ENCODE measurements around the gene ACSS3.
A peak's percentile ranks its signal among the peaks of the same experiment; 100 is the strongest.

Gene ACSS3

GRCh38 chr12:81167694-81168093 is 89.8 kb downstream of the ACSS3 start:
- Histone ChIP-seq H3K27ac (ENCODE audit: insufficient read depth in 1 of 2, low read depth in 1 of 2, low read length in 2 of 2, poor library complexity in 1 of 2, severe bottlenecking in 2 of 2) (no peak overlapping the region), H3K27me3 (replicated peaks in 2 of 5; ENCODE audit: control insufficient read depth in 4 of 5, insufficient read depth in 5 of 5, low read length in 4 of 5) (no peaks in the 10 kb centered on the region), H3K9me3 (ENCODE audit: control extremely low read depth in 1 of 5, control insufficient read depth in 4 of 5, insufficient read depth in 2 of 5, low read depth in 1 of 5, low read length in 4 of 5) (no peaks in the 10 kb centered on the region), H3K4me3 (ENCODE audit: control insufficient read depth in 1 of 7, extremely low read depth in 1 of 7, insufficient read depth in 4 of 7, low read depth in 2 of 7, low read length in 6 of 7) (no peak overlapping the region), H3K36me3 (ENCODE audit: control insufficient read depth in 4 of 4, insufficient read depth in 4 of 4, low read length in 3 of 4) (no peaks in the 10 kb centered on the region), H3K4me1 (ENCODE audit: control extremely low read depth in 1 of 4, control insufficient read depth in 4 of 4, insufficient read depth in 4 of 4, low read length in 3 of 4) (no peaks in the 10 kb centered on the region)
- DNase-seq = no peak
- POLR2A ChIA-PET = no interaction called here
- CTCF ChIA-PET = no interaction called here
- no CpG with 5 or more reads among the region's 1 CpG for WGBS (ENCODE audit: insufficient coverage)

GRCh38 chr12:81168445-81168844 is 90.6 kb downstream of the ACSS3 start:
- no peak overlapping the region for H3K27ac ChIP-seq (ENCODE audit: insufficient read depth in 1 of 2, low read depth in 1 of 2, low read length in 2 of 2, poor library complexity in 1 of 2, severe bottlenecking in 2 of 2)
- no peaks in the 10 kb centered on the region for H3K36me3 ChIP-seq (ENCODE audit: control insufficient read depth in 4 of 4, insufficient read depth in 4 of 4, low read length in 3 of 4)
- POLR2A ChIA-PET = no interaction called here
- H3K4me3 ChIP-seq (ENCODE audit: control insufficient read depth in 1 of 7, extremely low read depth in 1 of 7, insufficient read depth in 4 of 7, low read depth in 2 of 7, low read length in 6 of 7) = no peak overlapping the region
- H3K4me1 ChIP-seq (ENCODE audit: control extremely low read depth in 1 of 4, control insufficient read depth in 4 of 4, insufficient read depth in 4 of 4, low read length in 3 of 4) = no peaks in the 10 kb centered on the region
- no CpG with 5 or more reads among the region's 3 CpGs for WGBS (ENCODE audit: insufficient coverage)
- CTCF ChIA-PET = no interaction called here
- H3K27me3 ChIP-seq (replicated peaks in 2 of 5; ENCODE audit: control insufficient read depth in 4 of 5, insufficient read depth in 5 of 5, low read length in 4 of 5) = no peaks in the 10 kb centered on the region
- DNase-seq = no peak
- no peaks in the 10 kb centered on the region for H3K9me3 ChIP-seq (ENCODE audit: control extremely low read depth in 1 of 5, control insufficient read depth in 4 of 5, insufficient read depth in 2 of 5, low read depth in 1 of 5, low read length in 4 of 5)

DNA sequence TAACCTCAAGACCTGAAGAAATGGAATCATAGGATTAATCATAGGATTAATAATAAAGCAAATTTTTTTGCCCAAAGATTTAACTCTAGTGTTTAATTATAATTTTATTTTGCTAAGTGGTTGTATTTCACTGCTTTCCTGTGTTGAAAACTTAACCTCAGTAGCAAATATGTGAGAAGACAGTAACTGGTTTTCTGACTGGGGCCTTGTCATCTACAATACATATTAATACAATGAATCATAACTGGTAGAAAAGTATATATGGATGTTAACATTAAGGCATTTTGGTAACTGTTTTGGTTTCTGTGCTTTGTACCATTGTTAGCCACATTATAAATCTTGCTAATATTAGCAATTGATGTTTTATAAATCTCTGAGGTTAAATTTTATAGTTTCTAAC is 92.2 kb downstream of the ACSS3 start:
- Histone ChIP-seq H3K27me3 (replicated peaks in 2 of 5; ENCODE audit: control insufficient read depth in 4 of 5, insufficient read depth in 5 of 5, low read length in 4 of 5) (no peaks in the 10 kb centered on the region), H3K36me3 (ENCODE audit: control insufficient read depth in 4 of 4, insufficient read depth in 4 of 4, low read length in 3 of 4) (no peaks in the 10 kb centered on the region), H3K9me3 (ENCODE audit: control extremely low read depth in 1 of 5, control insufficient read depth in 4 of 5, insufficient read depth in 2 of 5, low read depth in 1 of 5, low read length in 4 of 5) (no peaks in the 10 kb centered on the region), H3K4me3 (ENCODE audit: control insufficient read depth in 1 of 7, extremely low read depth in 1 of 7, insufficient read depth in 4 of 7, low read depth in 2 of 7, low read length in 6 of 7) (no peak overlapping the region), H3K4me1 (ENCODE audit: control extremely low read depth in 1 of 4, control insufficient read depth in 4 of 4, insufficient read depth in 4 of 4, low read length in 3 of 4) (no peaks in the 10 kb centered on the region), H3K27ac (ENCODE audit: insufficient read depth in 1 of 2, low read depth in 1 of 2, low read length in 2 of 2, poor library complexity in 1 of 2, severe bottlenecking in 2 of 2) (no peak overlapping the region)
- ChIA-PET POLR2A (no interaction called here), CTCF (no interaction called here)
- no peak for DNase-seq

DNA sequence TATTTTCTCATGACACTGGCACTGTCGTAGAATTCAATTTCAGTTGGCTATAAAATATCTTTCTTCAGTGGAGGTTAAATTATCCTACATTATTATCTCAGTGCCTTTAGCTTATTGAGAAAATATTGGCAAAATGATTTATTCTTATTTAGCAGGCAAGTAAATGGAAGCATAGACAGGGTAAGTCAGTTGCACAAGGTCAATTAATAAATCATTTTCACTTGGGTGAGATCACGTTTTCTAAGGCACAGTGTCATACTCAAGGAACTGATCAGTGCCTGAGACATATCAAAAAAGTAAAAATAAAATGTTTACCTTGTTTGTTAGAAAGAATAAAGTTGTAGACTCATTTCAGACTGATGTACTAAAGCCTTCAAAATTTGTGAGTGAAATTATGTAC is 95.0 kb downstream of the ACSS3 start:
- H3K27ac ChIP-seq (ENCODE audit: insufficient read depth in 1 of 2, low read depth in 1 of 2, low read length in 2 of 2, poor library complexity in 1 of 2, severe bottlenecking in 2 of 2) = no peak overlapping the region
- no peaks in the 10 kb centered on the region for H3K27me3 ChIP-seq (replicated peaks in 2 of 5; ENCODE audit: control insufficient read depth in 4 of 5, insufficient read depth in 5 of 5, low read length in 4 of 5)
- no CpG with 5 or more reads among the region's 2 CpGs for whole genome bisulfite sequencing (ENCODE audit: insufficient coverage)
- H3K4me3 ChIP-seq (ENCODE audit: control insufficient read depth in 1 of 7, extremely low read depth in 1 of 7, insufficient read depth in 4 of 7, low read depth in 2 of 7, low read length in 6 of 7) = no peak overlapping the region
- ChIA-PET CTCF (no interaction called here), POLR2A (no interaction called here)
- H3K9me3 ChIP-seq (ENCODE audit: control extremely low read depth in 1 of 5, control insufficient read depth in 4 of 5, insufficient read depth in 2 of 5, low read depth in 1 of 5, low read length in 4 of 5) = peaks cover 0 to 2% (median 0%) of the 10 kb centered on the region in 5 experiments
- no peaks in the 10 kb centered on the region for H3K36me3 ChIP-seq (ENCODE audit: control insufficient read depth in 4 of 4, insufficient read depth in 4 of 4, low read length in 3 of 4)
- no peaks in the 10 kb centered on the region for H3K4me1 ChIP-seq (ENCODE audit: control extremely low read depth in 1 of 4, control insufficient read depth in 4 of 4, insufficient read depth in 4 of 4, low read length in 3 of 4)
- DNase-seq = no peak

DNA sequence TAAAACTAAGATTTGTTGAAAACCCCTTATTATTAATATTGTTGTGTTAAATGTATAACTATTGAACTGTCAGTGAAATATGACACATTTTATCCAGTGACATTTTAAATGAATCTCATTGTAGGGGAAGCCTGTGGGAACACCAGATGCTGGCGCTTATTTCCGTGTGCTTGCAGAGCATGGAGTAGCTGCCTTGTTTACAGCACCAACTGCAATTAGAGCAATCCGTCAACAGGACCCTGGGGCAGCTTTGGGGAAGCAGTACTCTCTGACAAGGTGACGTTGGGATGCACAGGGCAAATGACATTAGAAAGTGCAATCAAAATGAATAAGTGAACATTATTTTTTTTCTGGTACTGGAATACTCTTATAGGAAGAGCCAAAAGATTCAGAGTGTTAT is 96.8 kb downstream of the ACSS3 start:
- no peak overlapping the region for H3K4me3 ChIP-seq (ENCODE audit: control insufficient read depth in 1 of 7, extremely low read depth in 1 of 7, insufficient read depth in 4 of 7, low read depth in 2 of 7, low read length in 6 of 7)
- DNase-seq = no peak
- ChIA-PET POLR2A (no interaction called here), CTCF (no interaction called here)
- H3K36me3 ChIP-seq (ENCODE audit: control insufficient read depth in 4 of 4, insufficient read depth in 4 of 4, low read length in 3 of 4) = no peaks in the 10 kb centered on the region
- 91% methylated on average over 4 of the region's 4 CpGs for WGBS (ENCODE audit: insufficient coverage)
- H3K27me3 ChIP-seq (replicated peaks in 2 of 5; ENCODE audit: control insufficient read depth in 4 of 5, insufficient read depth in 5 of 5, low read length in 4 of 5) = no peaks in the 10 kb centered on the region
- H3K9me3 ChIP-seq (ENCODE audit: control extremely low read depth in 1 of 5, control insufficient read depth in 4 of 5, insufficient read depth in 2 of 5, low read depth in 1 of 5, low read length in 4 of 5) = peaks cover 0 to 4% (median 0%) of the 10 kb centered on the region in 5 experiments
- H3K4me1 ChIP-seq (ENCODE audit: control extremely low read depth in 1 of 4, control insufficient read depth in 4 of 4, insufficient read depth in 4 of 4, low read length in 3 of 4) = no peaks in the 10 kb centered on the region
- no peak overlapping the region for H3K27ac ChIP-seq (ENCODE audit: insufficient read depth in 1 of 2, low read depth in 1 of 2, low read length in 2 of 2, poor library complexity in 1 of 2, severe bottlenecking in 2 of 2)

DNA sequence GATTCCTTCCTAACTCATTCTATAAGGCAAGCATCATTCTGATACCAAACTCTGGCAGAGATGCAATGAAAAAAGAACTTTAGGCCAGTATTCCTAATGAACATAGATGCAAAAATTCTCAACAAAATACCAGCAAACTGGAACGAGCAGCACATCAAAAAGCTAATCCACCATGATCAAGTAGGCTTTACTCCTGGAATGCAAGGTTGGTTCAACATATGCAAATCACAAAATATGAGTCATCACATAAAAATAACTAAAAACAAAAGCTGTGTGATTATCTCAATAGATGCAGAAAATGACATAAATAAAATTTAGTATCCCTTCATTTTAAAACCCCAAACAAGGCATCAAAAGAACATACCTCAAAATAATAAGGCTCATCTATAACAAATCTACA is 98.9 kb downstream of the ACSS3 start:
- H3K27me3 ChIP-seq (replicated peaks in 2 of 5; ENCODE audit: control insufficient read depth in 4 of 5, insufficient read depth in 5 of 5, low read length in 4 of 5) = no peaks in the 10 kb centered on the region
- ChIA-PET CTCF (no interaction called here), POLR2A (no interaction called here)
- H3K27ac ChIP-seq (ENCODE audit: insufficient read depth in 1 of 2, low read depth in 1 of 2, low read length in 2 of 2, poor library complexity in 1 of 2, severe bottlenecking in 2 of 2) = no peak overlapping the region
- peak in 1 of 3 donors; percentile 15 for DNase-seq
- WGBS (ENCODE audit: insufficient coverage) = no CpG with 5 or more reads among the region's 1 CpG
- no peaks in the 10 kb centered on the region for H3K36me3 ChIP-seq (ENCODE audit: control insufficient read depth in 4 of 4, insufficient read depth in 4 of 4, low read length in 3 of 4)
- H3K9me3 ChIP-seq (ENCODE audit: control extremely low read depth in 1 of 5, control insufficient read depth in 4 of 5, insufficient read depth in 2 of 5, low read depth in 1 of 5, low read length in 4 of 5) = peaks cover 0 to 4% (median 0%) of the 10 kb centered on the region in 5 experiments
- no peak overlapping the region for H3K4me3 ChIP-seq (ENCODE audit: control insufficient read depth in 1 of 7, extremely low read depth in 1 of 7, insufficient read depth in 4 of 7, low read depth in 2 of 7, low read length in 6 of 7)
- H3K4me1 ChIP-seq (ENCODE audit: control extremely low read depth in 1 of 4, control insufficient read depth in 4 of 4, insufficient read depth in 4 of 4, low read length in 3 of 4) = no peaks in the 10 kb centered on the region

DNA sequence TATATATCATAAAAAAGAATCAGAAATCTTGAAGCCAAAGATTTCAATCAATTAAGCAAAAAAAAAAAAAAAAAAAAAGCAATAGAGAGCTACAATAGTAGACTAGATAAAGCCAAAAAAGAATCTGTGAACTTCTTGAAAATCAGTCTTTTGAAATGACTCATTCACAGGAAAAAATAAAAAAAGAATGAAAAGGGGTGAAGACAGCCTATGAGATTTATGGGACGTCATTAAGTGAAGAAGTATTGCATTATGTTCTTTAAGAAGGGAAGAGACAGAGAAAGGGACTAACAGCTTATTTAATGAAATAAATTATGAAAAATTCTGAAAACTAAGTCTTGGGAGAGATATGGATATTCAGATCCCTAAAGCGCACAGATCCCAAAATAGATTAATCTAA is 103.8 kb downstream of the ACSS3 start:
- 100% methylated on average over 1 of the region's 2 CpGs for WGBS (ENCODE audit: insufficient coverage)

DNA sequence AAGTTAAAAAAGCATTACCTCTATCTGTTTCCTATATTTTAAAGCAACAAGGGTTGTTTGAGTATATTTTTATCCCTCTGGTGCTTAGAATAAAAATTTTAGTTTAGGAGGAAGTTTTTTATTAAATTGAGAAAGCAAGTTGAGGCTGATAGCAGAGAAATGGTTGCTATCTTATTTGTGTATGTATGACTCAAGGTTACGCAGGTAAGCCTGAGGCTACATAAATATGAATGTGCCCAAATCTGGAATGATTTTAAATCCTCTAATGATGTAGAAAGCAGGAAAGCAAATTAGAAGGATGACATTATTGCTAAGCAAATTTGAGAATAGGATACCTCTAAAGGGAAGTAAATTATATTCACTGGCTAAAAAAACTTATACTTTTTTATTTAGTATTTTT is 109.8 kb downstream of the ACSS3 start:
- Histone ChIP-seq H3K27me3 (replicated peaks in 2 of 5; ENCODE audit: control insufficient read depth in 4 of 5, insufficient read depth in 5 of 5, low read length in 4 of 5) (no peaks in the 10 kb centered on the region), H3K27ac (ENCODE audit: insufficient read depth in 1 of 2, low read depth in 1 of 2, low read length in 2 of 2, poor library complexity in 1 of 2, severe bottlenecking in 2 of 2) (no peak overlapping the region), H3K9me3 (ENCODE audit: control extremely low read depth in 1 of 5, control insufficient read depth in 4 of 5, insufficient read depth in 2 of 5, low read depth in 1 of 5, low read length in 4 of 5) (no peaks in the 10 kb centered on the region), H3K4me1 (ENCODE audit: control extremely low read depth in 1 of 4, control insufficient read depth in 4 of 4, insufficient read depth in 4 of 4, low read length in 3 of 4) (no peaks in the 10 kb centered on the region), H3K36me3 (ENCODE audit: control insufficient read depth in 4 of 4, insufficient read depth in 4 of 4, low read length in 3 of 4) (no peaks in the 10 kb centered on the region), H3K4me3 (ENCODE audit: control insufficient read depth in 1 of 7, extremely low read depth in 1 of 7, insufficient read depth in 4 of 7, low read depth in 2 of 7, low read length in 6 of 7) (no peak overlapping the region)
- DNase-seq = no peak
- CTCF ChIA-PET = no interaction called here
- POLR2A ChIA-PET = no interaction called here
- WGBS (ENCODE audit: insufficient coverage) = no CpG with 5 or more reads among the region's 1 CpG

More for the DNA sequence above, 103.8 kb downstream of the ACSS3 start:
- ChIA-PET CTCF (no interaction called here), POLR2A (no interaction called here)
- DNase-seq = no peak
- no peak overlapping the region for H3K27ac ChIP-seq (ENCODE audit: insufficient read depth in 1 of 2, low read depth in 1 of 2, low read length in 2 of 2, poor library complexity in 1 of 2, severe bottlenecking in 2 of 2)
- no peaks in the 10 kb centered on the region for H3K36me3 ChIP-seq (ENCODE audit: control insufficient read depth in 4 of 4, insufficient read depth in 4 of 4, low read length in 3 of 4)
- no peaks in the 10 kb centered on the region for H3K27me3 ChIP-seq (replicated peaks in 2 of 5; ENCODE audit: control insufficient read depth in 4 of 5, insufficient read depth in 5 of 5, low read length in 4 of 5)
- H3K4me1 ChIP-seq (ENCODE audit: control extremely low read depth in 1 of 4, control insufficient read depth in 4 of 4, insufficient read depth in 4 of 4, low read length in 3 of 4) = no peaks in the 10 kb centered on the region
- no peak overlapping the region for H3K4me3 ChIP-seq (ENCODE audit: control insufficient read depth in 1 of 7, extremely low read depth in 1 of 7, insufficient read depth in 4 of 7, low read depth in 2 of 7, low read length in 6 of 7)
- peaks cover 0 to 4% (median 0%) of the 10 kb centered on the region in 5 experiments for H3K9me3 ChIP-seq (ENCODE audit: control extremely low read depth in 1 of 5, control insufficient read depth in 4 of 5, insufficient read depth in 2 of 5, low read depth in 1 of 5, low read length in 4 of 5)
